Globus pallidus (tissue), 1 donor: ENCODE data around the gene INPPL1.
"Not testable (repeated sequence)": the region's sequence is repeated elsewhere in the genome, so short reads cannot be mapped to it uniquely, and the experiment has no call there.

Source experiments
- DNase-seq: peaks from one replicate; pipeline ENCODE4 v3.0.0-alpha.2; 2015; ENCODE audit warnings: low spot score

The INPPL1 gene

DNA sequence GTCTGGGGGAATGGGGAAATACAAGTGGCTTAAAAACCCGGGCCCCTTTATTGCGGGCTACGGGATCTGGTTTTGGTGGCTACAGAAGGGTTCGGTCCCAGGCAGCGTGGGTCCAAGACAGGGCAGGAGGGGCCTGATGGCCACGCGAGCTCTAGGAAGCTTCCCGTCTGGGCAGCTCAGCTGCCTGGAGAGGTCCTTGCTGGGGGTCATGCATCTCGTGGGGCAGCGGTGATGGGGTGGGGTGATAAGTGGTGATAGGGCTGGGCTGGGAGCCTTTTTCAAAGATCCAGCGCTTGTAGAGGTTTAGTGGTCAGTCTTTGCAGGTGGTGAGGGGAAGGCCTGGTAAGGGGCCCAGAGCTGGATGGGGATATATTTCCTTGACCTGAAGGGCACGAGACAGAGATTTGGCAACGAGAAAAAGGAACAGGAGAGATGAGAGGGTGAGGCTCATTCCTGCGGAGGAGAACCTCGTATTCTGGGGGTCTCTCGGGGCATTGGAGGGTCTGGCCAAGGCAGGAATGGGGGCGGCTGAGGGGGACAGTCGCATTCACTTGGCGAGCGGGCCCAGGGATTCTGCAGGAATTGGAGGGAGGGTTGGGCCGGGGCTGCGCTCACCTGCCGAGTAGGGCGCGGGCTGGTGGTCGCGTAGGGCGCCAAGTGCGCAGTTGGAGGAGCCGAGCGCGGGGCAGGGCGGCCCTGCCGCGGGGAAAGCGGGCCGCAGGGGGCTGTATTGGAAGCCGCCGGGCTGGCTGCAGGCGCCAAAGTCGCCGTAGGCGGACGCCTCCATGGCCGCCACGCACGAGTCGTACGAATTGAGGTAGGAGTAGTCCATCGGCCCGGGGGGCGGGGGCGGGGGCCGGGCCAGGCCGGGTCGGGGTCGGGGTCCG, 18.8 kb downstream of the INPPL1 start:
- DNase-seq, result no peak

DNA sequence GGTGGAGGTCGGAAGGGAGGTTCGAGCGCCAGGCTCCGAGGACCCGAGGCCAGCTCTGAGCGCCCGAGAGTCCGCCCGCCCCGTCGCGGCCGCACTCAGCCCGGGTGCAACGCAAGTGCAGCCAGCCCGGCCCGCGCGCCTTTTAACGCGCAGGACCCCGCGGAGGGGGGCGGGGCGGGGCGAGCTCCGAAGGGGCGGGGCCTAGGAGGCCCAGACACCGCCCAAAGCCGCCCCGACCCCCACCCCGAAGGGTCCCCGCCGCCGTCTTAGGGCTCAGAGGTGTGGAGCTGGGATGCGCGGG, 19.4 kb downstream of the INPPL1 start, which contains the start of gene PHOX2A:
Gene PHOX2A, minus strand, starts transcription at position 117 of the 301 bp plus-strand sequence. CDS start 172 bp downstream, outside the sequence.
- DNase-seq, result no peak

DNA sequence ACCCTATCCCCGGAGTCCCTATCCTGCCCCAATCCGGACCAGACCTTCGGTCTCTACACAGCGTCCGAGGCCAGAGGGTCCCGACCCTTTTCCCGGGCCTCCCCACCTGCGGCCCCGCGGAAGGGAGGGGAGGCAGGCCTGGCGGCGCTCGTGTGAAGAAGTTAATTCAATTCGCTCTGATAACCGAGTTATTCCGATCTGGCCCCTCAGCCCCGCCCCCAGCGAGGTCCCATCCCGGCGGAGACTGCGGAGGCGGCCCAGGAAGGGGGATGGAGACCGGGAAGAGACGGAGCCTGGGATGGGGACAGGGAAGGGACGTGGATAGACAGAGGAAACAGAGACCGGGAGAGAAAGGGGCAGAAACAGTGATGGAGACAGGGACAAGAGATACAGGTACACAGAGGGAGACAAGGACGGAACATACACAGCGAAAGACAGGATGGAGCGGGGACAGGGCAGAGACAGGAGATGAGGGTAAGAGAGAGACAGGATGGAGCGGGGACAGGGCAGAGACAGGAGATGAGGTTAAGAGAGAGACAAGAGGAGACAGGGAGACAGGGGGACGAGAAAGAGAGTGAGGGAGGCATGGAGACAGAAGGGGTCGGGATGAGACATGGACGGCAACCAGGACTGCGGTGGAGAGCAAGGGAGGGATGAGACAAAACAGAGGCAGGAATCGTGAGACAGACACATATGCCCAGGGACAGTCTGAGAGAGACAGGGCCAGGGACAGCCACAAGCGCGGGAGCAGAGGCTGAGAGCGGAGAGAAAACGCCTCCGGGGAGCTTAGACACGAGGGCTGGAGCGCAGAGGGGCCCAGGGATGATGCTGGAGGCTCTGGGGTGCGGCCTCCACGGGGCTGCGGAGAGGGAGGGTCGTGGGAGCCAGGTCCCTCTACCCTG, 20.0 kb downstream of the INPPL1 start:
- DNase-seq, result no peak

DNA sequence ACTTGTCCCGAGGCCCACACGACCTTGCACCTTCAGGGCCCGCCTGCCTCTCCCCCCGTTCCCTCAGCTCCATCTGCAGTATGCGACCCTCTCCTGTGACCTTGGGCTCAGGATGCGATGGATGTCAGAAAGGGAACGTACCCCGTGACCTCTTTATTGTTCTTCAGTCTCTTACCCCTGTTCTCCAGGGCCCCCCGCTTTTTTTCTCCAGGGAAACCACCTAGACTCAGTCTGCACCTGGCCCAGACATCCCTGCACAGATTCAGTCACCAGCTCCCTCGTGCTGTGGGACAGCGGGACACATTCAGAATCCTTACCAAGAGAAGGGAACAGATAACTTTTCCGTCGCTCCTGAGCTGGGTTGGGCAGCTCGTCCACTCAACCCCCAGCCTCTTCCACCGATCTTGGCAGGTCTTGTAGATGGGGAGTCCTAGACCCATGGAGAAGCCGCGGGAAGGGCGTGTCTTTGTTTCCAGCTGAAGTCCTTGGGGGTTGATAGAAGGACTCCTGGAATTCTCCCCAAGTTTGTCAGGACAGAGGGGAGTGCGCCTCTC, 20.8 kb downstream of the INPPL1 start:
- no peak for DNase-seq

DNA sequence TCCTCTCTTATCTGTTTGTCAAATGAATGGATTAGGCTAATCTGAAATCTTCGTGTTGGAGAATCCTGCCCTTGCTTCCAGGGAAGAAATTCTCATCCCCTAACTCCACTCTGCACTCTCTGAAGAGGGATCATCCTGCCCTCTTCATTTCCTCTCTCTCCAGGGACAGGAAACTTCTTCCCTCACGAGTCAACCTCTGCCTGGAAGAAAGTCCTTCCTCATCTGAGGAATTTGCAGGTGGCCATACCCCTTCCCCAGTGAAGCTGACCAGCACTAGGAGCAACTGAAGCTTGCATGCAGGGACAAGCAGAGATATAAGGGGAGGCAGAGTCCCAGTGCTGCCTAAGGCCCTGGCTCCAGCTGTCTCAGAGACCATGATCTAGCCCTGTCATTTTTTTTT, 23.0 kb downstream of the INPPL1 start:
- no peak for DNase-seq

DNA sequence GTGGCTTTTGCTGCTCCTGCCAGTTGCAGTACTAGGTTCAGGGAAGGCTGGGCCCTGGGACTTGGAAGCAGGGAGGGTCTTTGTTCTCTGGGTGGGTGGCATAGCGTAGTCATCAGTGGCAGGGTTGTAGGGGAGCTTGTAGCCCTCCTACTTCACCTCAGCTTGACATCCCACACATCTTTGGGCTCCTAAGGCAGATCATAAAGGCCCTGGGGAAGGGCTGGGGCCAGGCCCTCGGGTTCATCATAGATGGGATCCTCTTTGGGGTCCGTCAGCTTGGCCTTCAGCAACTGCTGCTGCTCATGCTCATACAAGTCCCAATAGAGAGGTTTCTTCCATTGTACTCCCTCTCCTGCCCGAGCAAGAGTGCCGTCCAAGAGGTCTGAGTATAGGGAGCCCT, 25.4 kb downstream of the INPPL1 start:
- no peak for DNase-seq

DNA sequence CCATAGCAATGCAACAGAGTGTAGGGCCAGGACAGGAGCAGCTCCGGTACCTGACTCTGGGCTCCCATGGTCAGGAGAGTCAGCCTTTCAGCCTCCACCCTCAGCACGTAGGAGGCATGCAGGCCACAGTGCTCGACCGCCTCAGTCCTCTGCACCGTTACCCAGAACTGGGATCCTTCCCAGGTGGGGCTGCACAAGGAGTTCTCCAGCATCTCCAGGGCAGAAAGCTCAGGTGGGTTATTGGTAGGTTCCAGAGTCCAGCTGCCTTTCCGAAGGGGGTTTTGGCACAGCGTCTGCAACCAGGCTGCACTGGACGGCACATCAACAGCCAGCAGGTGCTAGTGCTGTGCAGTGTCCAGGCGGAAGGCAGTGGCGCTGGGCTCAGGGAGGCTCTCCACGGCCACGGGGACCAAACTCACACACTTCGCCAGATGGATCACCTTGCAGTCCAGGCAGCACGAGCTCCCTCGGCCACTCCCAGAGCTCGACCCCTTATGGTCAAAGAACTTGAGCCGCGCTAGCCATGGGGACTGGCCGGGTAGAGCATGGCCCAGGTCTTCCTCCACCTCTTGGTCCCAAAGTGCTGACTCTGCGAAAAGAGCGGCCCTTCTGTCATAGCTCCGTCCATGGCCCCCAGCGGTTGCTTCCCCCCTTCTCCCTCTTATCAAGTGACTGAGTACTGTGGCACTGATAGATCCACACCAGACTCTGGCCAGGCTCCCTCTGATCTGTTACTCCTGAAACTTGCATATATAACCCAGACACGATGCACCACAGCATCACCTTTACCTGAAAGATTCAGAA, 26.3 kb downstream of the INPPL1 start:
- no peak for DNase-seq

DNA sequence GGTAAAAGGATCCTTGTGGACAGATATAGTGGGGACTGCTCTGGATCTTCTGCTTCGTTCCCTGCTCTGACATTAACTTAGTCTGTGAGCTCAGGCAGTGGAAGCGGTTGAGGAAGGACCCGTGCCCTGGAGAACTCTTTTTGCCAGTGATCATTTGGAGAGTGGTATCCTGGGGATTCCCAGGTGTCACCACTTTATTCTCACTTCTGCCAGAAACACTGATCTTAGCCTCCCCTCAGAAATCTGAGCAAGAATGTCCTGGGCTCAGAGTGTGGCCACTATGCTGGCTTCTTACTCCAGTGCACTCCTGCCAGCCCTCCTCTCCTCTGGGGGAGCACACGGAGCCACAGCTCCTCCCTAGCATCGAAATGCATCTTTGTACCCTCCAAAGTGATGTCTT, 27.0 kb downstream of the INPPL1 start:
- no peak for DNase-seq

DNA sequence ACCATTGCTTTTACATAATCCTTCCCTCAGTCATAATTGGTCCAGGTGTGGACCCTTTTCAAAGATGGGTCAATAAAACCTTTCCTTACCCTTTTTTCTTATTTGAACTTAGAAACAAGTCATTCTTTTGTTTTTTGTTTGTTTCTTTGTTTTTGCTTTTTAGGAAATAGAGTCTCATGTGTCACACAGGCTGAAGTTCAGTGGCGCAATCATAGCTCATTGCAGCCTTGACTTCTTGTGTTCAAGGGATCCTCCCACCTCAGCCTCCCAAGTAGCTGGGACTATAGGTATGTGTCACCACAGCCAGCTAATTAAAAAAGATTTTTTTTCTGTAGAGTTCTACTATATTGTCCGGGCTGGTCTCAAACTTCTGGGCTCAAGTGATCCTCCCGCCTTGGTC, 28.8 kb downstream of the INPPL1 start:
- no peak for DNase-seq

DNA sequence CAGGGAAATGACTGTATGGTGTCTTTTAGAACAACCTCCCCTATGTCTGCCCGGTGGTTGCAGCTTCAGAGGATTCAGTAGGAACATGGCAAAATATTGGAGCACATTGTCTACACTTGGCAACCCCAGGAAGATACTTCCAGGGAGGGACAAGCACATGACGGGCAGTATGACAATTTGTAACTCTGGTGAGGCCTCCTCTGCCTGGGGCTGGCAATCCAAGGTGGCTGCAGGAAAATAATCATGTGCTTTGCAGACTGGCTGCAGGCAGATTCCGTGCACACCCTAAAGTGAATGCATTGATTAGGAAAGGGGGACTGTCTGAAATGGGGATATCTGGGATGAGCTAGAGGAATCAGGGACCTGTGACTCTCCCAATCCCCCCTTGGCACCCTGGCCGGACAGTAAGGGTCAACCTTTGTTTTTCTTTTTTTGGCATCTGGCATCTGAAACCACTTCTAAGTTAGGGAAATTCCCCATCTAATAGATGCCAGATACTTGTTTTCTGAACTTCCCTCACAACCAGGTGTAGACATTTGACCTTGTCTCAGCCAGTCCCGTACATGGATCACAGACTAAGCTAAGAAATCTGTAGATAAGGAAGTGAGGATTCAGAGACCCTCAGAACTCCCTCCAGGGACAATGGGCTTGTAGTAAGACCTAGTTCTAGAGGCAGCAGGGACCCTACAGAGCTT, 29.9 kb downstream of the INPPL1 start:
- DNase-seq, result no peak

DNA sequence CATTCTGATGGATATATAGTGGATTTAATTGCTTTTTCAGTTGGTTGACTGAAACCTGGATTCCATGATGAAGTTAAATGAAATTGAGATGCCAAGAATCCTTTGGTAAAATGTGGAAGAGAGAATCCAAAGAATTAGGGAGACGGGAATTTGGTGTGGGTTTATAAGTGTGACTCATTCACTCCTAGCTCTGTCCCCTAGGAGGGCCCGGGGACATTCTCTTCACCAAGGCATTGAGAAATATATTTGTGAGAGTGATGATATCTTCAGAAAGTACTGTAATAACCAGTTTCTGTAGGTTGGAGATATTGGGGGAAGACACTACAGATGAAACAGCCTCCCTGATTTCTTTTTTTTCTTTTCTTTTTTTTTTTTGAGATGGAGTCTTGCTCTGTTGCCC, 33.0 kb downstream of the INPPL1 start:
- DNase-seq, result no peak

DNA sequence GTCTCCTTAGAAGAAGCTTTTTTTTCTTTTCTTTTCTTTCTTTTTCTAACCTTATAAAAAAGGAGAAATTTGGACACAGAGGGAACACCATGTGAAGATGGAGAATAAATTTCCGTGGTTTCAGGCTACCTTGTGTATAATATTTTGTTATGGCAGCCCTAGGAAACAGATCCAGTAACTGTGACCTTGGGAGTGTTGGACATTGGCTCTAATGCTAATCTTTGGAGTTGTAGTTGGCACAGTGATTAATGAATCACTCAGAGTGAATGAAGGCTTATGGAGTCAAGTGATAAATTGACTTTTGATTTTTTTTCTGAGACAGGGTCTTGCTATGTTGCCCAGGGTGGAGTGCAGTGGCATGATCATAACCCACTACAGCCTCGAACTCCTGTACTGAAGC, 34.9 kb downstream of the INPPL1 start:
- DNase-seq, result no peak

DNA sequence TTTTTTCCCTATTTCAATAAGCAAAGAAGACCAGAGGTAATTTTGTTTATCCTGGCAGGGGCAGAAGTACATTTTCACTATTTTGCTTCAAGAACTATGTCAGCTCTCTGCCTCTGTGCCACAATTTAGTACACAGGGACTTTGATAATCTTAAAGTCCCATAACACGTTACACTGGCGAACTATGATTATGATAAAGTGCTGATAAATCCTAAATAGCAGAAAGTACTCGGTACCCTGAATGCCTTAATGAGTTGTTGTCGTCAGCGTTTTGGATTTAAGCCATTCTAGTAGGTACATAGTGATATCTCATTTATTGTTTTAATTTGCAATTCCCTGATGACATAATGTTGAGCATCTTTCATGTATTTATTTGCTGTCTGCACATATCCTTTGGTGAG, 36.0 kb downstream of the INPPL1 start:
- no peak for DNase-seq

DNA sequence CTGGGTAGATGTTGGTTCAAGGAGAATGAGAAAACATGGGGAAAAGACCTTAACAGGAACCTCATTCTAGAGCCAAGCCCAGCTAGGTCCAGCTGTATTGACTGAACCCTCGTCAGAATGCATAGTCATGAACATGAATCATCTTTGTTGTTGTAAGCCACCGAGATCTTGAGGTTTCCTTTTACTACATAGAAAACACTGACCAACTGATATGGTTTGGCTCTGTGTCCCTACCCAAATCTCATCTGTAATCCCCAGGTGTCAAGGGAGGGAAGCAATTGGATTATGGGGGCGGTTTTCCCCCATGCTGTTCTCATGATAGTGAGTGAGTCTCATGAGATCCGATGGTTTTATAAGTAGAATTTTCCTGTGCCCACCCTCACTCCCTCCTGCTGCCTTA, 38.8 kb downstream of the INPPL1 start:
- no peak for DNase-seq

DNA sequence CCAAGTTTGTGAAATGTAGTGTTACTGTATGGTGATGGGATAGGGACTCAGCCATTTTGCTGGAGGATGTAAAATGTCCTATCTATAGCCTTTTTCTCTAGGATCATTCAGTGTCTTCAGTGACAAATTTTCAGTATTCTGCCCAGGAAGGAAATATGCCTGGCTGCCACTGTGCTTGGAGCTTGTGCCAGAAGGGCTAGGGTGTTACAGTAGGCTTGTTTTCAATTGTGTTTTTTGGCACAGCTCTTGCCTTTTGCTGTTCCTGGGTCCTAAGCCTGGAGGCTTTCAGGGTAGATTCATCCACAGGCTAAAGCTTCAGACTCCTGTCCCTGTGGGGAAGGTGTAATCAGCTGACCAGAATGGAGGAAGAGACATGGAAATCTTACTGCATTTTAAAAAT, 41.4 kb downstream of the INPPL1 start:
- no peak for DNase-seq

DNA sequence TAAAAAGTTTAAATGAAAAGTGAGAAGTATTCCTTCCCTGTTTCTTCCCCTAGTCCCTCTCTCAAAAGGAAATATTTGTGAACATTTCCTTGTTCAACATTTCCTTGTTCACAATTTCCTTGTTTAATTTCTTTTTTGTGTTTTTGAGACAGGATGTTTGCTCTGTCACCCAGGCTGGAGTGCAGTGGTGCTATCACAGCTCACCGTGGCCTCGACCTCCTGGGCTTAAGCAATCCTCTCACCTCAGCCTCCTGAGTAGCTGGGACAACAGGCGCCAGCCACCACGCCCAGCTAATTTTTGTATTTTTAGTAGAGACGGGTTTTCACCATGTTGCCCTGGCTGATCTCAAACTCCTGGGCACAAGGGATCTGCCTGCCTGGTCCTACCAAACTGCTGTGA, 42.4 kb downstream of the INPPL1 start:
- not testable (repeated sequence) for DNase-seq

DNA sequence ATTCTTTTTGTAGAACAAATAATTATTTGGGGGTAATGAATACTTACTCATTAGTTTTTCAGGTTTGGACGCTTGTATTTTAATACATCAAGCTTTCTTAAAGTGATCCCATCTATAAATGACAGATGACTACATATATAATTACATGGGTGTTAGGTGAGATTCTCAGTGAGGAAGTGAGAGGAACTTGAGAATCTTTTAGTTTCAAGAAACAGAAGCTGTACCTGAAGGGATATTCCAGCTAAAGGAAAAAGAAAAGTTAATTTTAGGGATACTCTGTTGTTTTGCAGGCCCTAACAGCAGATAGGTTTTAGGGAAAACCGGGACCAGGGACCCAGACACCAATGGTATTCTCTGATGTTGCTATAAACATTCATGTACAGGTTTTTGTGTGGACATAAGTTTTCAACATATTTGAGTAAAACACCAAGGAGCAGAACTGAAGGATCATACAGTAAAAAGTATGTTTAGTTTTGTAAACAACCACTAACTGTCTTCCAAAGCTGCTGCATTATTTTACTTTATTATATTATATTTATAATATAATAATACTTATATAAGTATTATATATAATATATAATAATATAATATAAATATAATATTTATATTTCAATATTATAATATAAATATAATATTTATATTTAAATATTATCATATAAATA, 43.5 kb downstream of the INPPL1 start:
- DNase-seq, result no peak

DNA sequence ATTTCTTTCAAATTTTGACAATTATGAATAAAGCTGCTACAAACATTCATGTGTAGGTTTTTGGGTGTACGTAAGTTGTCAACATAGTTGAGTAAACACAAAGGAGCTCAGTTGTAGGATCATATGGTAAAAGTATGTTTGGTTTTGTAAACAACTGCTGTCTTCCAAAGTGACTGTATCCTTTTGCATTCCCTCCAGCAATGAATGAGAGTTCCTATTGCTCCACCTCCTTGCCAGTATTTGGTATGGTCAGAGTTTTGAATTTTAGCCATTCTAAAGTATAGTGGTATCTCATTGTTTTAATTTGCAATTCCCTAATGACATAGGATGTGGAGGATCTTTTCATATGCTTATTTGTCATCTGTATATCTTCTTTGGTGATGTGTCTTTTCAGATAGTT, 47.4 kb downstream of the INPPL1 start:
- no peak for DNase-seq

DNA sequence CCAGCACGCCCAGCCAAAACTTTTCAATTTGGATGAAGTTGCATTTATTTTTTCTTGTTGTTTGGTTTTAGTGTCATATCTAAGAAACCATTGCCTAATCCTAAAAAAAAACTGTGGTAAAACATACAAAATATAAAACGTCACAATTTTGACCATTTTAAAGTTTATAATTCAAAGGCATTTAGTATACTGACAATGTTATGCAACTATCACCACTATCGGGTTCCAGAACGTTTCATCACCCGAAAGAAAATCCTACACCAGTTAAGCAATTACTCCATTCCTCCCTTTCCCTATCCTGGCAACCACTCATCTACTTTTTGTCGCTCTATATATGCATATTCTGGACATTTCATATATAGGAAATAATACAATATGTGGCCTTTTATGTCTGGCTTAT, 49.9 kb downstream of the INPPL1 start:
- no peak for DNase-seq

DNA sequence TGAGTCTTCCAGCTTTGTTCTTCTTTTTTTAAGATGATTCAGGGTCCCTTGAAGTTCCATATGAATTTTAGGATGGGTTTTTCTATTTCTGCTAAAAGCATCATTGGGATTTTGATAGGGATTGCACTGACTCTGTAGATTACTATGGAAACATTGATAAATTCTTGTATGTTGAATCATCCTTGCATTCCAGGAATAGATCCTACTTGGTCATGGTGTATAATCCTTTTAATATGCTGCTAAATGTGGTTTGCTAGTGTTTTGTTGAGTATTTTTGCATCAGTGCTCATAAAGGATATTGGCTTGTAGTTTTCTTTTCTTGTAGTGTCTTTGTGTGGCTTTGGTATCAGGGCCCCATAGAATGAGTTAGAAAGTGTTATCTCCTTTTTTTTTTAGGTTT, 54.3 kb downstream of the INPPL1 start:
- DNase-seq, result no peak

DNA sequence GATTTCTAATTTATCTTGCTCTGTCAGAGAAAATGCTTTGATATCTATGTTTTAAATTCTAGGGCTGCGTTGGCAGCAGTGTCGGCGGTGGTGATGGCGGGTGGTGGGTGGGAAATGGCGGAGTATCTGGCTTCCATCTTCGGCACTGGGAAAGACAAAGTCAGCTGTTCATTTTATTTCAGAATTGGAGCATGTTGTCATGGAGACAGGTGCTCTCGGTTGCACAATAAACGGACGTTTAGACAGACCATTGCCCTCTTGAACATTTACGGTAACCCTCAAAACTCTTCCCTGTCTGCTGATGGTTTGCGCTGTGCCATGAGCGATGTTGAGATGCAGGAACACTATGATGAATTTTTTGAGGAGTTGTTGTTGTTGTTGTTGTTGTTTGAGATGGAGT, 55.5 kb downstream of the INPPL1 start:
- DNase-seq, result no peak
